ENCODE measurements around the gene KCNK17. TPM values are rescaled to one million over a fixed set of nuclear protein-coding genes. Genes with fewer than 3 reads are reported as not detected.

KCNK17 gene
- total and polyA plus RNA-seq, 9 of the 15 experiments (the other 6 are each of a cell fraction or from before 2014, with no cell fraction given): not detected

GRCh38 chr6:39266375-39266774 is 47.8 kb downstream of the KCNK17 start:
- WGBS (ENCODE audit: insufficient coverage, low coverage, missing lambda C conversion rate): 0% methylated on average over 2 of the region's 2 CpGs
- H3K79me2 ChIP-seq (ENCODE audit: control insufficient read depth, insufficient read depth, low read length): no peaks in the 10 kb centered on the region
- H3K36me3 ChIP-seq (ENCODE audit: control insufficient read depth, insufficient read depth, low read length): no peaks in the 10 kb centered on the region
- no peaks in the 10 kb centered on the region for H3K9me3 ChIP-seq (replicated peaks; ENCODE audit: control insufficient read depth, insufficient read depth, low read depth, low read length)
- in situ Hi-C loops (cut with MboI) (no loop called here), intact Hi-C loops (cut with micrococcal nuclease) (no loop called here)
- no peak for ATAC-seq
- no peak overlapping the region for H3K4me2 ChIP-seq (ENCODE audit: insufficient read depth, low read length)
- no peak overlapping the region for H3K4me3 ChIP-seq
- CTCF ChIA-PET (ENCODE audit: low intra/inter-chr PET ratio): no interaction called here
- H3K27ac ChIP-seq (ENCODE audit: extremely low read depth, low read depth, low read length): no peak overlapping the region
- H3K4me1 ChIP-seq (replicated peaks in 1 of 2; ENCODE audit: control insufficient read depth in 2 of 2, insufficient read depth in 2 of 2, low read length in 2 of 2): no peaks in the 10 kb centered on the region
- FAIRE-seq: no peak
- POLR2A ChIA-PET: interaction anchor here (0.9 kb wide), 1 partner anchor 40 kb away, joined by 4 read pairs; no protein-coding TSS in a partner anchor
- no peak for DNase-seq (ENCODE audit: extremely low read depth in 1 of 4, low spot score in 3 of 4)
- no peaks in the 10 kb centered on the region for H4K20me1 ChIP-seq (replicated peaks; ENCODE audit: control insufficient read depth, insufficient read depth, low read length)
- no peak overlapping the region for H3K9ac ChIP-seq (ENCODE audit: insufficient read depth in 1 of 2, low read depth in 2 of 2, low read length in 2 of 2)
- H2AFZ ChIP-seq (ENCODE audit: low read depth, low read length): no peak overlapping the region
- no peaks in the 10 kb centered on the region for H3K9me1 ChIP-seq (ENCODE audit: control insufficient read depth, insufficient read depth, low read length)
- TF ChIP-seq TSHZ1 (CRISPR knock-in tag; IDR thresholded peaks at IDR 0.05): no peak
- peaks cover 37 to 43% of the 10 kb centered on the region in 2 experiments for H3K27me3 ChIP-seq (ENCODE audit: control insufficient read depth in 2 of 2, insufficient read depth in 2 of 2, low read length in 2 of 2)
- BruUV-seq (replicated peaks): no TSS peak

All from K562 (cell line).